ENCODE data around the gene ACTR10.

Gene ACTR10

GRCh38 chr14:58281969-58282368, 82.0 kb downstream of the ACTR10 start:
- no peak for DNase-seq

- no peak for DNase-seq
These were observed 83.1 kb downstream of the ACTR10 start for GRCh38 chr14:58282925-58283593.

- no peak for DNase-seq
These were observed 83.8 kb downstream of the ACTR10 start for GRCh38 chr14:58283730-58284129.

GRCh38 chr14:58285132-58285531, 85.2 kb downstream of the ACTR10 start:
- DNase-seq: no peak
